Endothelial cell of umbilical vein (primary cell): ENCODE measurements around the gene NCR1.
"Not testable (repeated sequence)": the region's sequence is repeated elsewhere in the genome, so short reads cannot be mapped to it uniquely, and the experiment has no call there.

Source experiments
- EZH2 ChIP-seq: IDR thresholded peaks from 2 replicates; pipeline ENCODE4 v1.6.1; 2012; ENCODE audit warnings: borderline replicate concordance, low read depth, mild to moderate bottlenecking, moderate library complexity, low read length, inconsistent platforms; ENCODE audit not compliant: severe bottlenecking
- TF ChIP-seq, protein P1 (sequence below), 2 donors: IDR thresholded peaks; 1 replicate in 1 of 2; 2 replicates in 1 of 2; pipeline ENCODE4 v1.5.1; 2011; ENCODE audit warnings: low read length in 2 of 2, mild to moderate bottlenecking in 2 of 2, moderate library complexity in 2 of 2, control low read depth in 1 of 2, inconsistent platforms in 1 of 2, low read depth in 1 of 2; ENCODE audit not compliant: insufficient read depth in 1 of 2; ENCODE audit errors: extremely low read depth in 1 of 2

DNA sequence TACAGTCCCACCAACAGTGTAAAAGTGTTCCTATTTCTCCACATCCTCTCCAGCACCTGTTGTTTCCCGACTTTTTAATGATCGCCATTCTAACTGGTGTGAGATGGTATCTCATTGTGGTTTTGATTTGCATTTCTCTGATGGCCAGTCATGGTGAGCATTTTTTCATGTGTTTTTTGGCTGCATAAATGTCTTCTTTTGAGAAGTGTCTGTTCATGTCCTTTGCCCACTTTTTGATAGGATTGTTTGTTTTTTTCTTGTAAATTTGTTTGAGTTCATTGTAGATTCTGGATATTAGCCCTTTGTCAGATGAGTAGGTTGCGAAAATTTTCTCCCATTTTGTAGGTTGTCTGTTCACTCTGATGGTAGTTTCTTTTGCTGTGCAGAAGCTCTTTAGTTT is 42.5 kb upstream of the NCR1 start:
- TF ChIP-seq, protein P1, sequence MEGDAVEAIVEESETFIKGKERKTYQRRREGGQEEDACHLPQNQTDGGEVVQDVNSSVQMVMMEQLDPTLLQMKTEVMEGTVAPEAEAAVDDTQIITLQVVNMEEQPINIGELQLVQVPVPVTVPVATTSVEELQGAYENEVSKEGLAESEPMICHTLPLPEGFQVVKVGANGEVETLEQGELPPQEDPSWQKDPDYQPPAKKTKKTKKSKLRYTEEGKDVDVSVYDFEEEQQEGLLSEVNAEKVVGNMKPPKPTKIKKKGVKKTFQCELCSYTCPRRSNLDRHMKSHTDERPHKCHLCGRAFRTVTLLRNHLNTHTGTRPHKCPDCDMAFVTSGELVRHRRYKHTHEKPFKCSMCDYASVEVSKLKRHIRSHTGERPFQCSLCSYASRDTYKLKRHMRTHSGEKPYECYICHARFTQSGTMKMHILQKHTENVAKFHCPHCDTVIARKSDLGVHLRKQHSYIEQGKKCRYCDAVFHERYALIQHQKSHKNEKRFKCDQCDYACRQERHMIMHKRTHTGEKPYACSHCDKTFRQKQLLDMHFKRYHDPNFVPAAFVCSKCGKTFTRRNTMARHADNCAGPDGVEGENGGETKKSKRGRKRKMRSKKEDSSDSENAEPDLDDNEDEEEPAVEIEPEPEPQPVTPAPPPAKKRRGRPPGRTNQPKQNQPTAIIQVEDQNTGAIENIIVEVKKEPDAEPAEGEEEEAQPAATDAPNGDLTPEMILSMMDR (IDR thresholded peaks at IDR 0.05; ENCODE audit: extremely low read depth in 1 of 2, insufficient read depth in 1 of 2, low read depth in 1 of 2, low read length in 2 of 2) = not testable (repeated sequence)
- not testable (repeated sequence) for TF ChIP-seq EZH2
